HAP-1 (cell line): Measurements from ENCODE around the gene KLHL33.
A peak's percentile ranks its signal among the peaks of the same experiment; 100 is the strongest.

ENCODE experiments used
- DNase-seq, 2 experiments: peaks; one replicate each; pipeline ENCODE4 v3.0.0-alpha.2; 2016 to 2020; ENCODE audit warnings: low spot score in 2 of 2
- H3K27me3 ChIP-seq: fragments of 250-450 bp; sonication (Bioruptor Pico); 2 replicates; pipeline ENCODE4 v1.5.1; 2020; ENCODE audit warnings: low read depth, mild to moderate bottlenecking, moderate library complexity
- H3K36me3 ChIP-seq: fragments of 250-450 bp; sonication (Bioruptor Pico); replicated peaks from 2 replicates; pipeline ENCODE4 v1.5.1; 2020; ENCODE audit warnings: mild to moderate bottlenecking
- H3K4me1 ChIP-seq: fragments of 250-450 bp; sonication (Bioruptor Pico); 2 replicates; pipeline ENCODE4 v1.5.1; 2020; ENCODE audit warnings: mild to moderate bottlenecking
- H3K4me3 ChIP-seq: fragments of 250-450 bp; sonication (Bioruptor Pico); 2 replicates; pipeline ENCODE4 v1.5.1; 2020; ENCODE audit warnings: mild to moderate bottlenecking, moderate library complexity
- H3K9me3 ChIP-seq: fragments of 250-450 bp; sonication (Bioruptor Pico); 2 replicates; pipeline ENCODE4 v1.5.1; 2020; ENCODE audit warnings: mild to moderate bottlenecking, moderate library complexity
- in situ Hi-C: fragments of 300-500 bp; cut with MboI; formaldehyde crosslinking; loops from 3 replicates; pipeline ENCODE4 v1.14.3; 2020; ENCODE audit warnings: low sequenced_read_pairs, inconsistent platforms, mixed read lengths

The KLHL33 gene

DNA sequence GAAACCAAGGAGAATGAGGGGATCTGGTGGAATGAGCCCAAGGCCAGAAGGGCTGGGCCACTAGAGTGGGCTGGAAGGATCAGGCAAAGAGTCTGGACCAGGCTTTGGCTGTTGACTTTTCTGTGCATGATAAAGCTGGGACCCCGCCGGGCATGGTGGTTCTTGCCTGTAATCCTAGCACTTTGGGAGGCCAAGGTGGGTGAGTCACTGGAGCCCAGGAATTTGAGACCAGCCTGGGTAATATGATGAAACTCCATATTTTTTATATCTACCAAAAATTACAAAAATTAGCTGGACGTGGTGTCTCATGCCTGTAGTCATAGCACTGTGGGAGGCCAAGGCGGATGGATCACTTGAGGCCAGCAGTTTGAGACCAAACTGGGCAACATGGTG lies 393 bp upstream of the KLHL33 start:
- H3K27me3 ChIP-seq: no peaks in the 10 kb centered on the region
- no peaks in the 10 kb centered on the region for H3K4me1 ChIP-seq
- no peaks in the 10 kb centered on the region for H3K36me3 ChIP-seq
- H3K9me3 ChIP-seq: no peaks in the 10 kb centered on the region
- in situ Hi-C loops: no loop called here
- H3K4me3 ChIP-seq: no peak overlapping the region
- no peak for DNase-seq

DNA sequence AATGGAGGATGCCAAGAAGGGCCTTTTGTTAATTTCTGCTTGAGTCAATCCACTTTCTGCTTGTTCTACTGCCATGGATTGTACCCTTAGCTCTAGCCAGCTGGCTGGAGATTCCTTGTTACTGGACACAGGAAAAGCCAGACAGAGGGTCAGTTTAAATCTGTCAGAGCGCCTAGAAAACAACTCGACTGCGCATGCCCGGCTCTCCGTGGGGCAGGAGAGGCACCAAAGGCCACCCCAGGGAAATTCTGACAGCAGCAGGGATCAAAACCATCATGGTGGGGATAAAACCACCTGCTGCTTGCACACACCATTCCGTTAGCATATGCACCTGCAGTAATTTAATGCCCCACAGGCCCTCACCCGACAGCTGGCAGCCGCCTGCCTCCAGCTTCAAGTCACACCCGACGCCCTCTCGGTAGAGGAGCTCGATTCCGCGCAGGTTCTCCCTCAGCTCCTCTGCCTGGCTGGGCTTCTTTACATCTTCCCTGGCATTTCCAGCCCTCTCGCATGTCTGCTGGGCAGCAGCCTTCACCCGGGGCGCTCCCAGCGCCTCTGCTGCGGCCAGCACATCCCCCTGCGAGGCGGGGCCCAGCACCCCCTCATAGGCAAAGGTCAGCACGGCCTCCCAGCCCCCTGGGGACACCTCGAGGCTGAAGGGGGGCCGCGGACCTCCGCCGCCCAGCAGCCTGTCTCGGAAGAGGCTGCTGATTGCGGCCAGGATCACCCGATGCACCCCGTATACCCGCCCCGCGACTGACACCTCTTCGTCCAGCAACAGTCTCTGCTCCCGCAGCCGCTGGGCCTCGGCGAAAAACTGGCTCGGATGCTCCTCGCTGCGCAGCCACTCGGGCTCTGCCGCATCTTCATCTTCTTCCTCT lies 1.0 kb downstream of the KLHL33 start:
- no peak for DNase-seq
- no peak overlapping the region for H3K4me3 ChIP-seq
- H3K36me3 ChIP-seq: no peaks in the 10 kb centered on the region
- no peaks in the 10 kb centered on the region for H3K27me3 ChIP-seq
- H3K9me3 ChIP-seq: no peaks in the 10 kb centered on the region
- no peaks in the 10 kb centered on the region for H3K4me1 ChIP-seq
- in situ Hi-C loops: no loop called here

- H3K9me3 ChIP-seq: no peaks in the 10 kb centered on the region
- H3K4me1 ChIP-seq: no peaks in the 10 kb centered on the region
- H3K27me3 ChIP-seq: no peaks in the 10 kb centered on the region
- in situ Hi-C loops: no loop called here
- H3K4me3 ChIP-seq: no peak overlapping the region
- no peak for DNase-seq
- H3K36me3 ChIP-seq: no peaks in the 10 kb centered on the region
These were observed 5.9 kb downstream of the KLHL33 start for GRCh38 chr14:20429801-20430669.

DNA sequence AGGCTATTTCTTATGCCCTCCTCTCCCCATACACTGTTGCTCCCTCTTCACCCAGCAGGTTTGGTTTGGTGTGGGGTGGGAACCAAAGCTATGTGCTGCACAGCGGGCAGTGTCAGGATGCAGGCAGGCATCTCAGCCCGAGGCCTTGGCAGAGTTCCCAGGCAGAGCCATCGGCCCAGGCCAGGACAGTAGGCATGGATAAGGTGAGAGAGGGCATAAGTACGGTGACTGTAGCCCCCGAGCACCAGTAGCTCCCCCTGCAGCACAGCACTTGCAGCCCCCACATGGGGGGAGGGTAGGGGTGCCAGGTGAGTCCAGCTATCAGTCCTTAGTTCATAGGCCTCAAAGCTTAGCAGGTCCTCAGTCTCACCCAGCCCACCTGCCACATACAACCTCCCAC lies 7.2 kb downstream of the KLHL33 start:
- no peak for DNase-seq
- H3K9me3 ChIP-seq: no peaks in the 10 kb centered on the region
- H3K4me1 ChIP-seq: no peaks in the 10 kb centered on the region
- no peaks in the 10 kb centered on the region for H3K27me3 ChIP-seq
- in situ Hi-C loops: no loop called here
- H3K4me3 ChIP-seq: no peak overlapping the region
- H3K36me3 ChIP-seq: no peaks in the 10 kb centered on the region

DNA sequence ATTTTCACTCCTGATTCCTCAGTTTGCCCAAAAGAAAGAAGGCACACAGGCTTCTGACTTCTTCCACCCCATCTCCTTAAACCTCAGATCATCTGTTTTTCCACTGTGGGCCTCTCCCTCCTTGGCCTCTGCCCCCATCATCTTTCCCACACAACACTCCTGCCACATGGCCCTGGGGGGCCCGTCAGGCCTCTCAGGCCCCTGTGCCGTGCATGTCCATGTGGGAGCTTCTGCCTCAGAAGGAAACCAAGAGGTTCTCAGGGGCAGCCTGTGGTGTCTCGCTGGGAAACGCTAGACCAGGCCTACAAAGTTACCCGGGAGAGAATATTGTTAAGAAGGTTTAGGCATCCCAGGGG lies 8.0 kb downstream of the KLHL33 start:
- Histone ChIP-seq H3K9me3 (no peaks in the 10 kb centered on the region), H3K4me3 (no peak overlapping the region), H3K36me3 (no peaks in the 10 kb centered on the region), H3K4me1 (peaks cover 2% of the 10 kb centered on the region), H3K27me3 (no peaks in the 10 kb centered on the region)
- no peak for DNase-seq
- in situ Hi-C loops: no loop called here

- Histone ChIP-seq H3K4me3 (no peak overlapping the region), H3K9me3 (no peaks in the 10 kb centered on the region), H3K36me3 (no peaks in the 10 kb centered on the region), H3K4me1 (peaks cover 6% of the 10 kb centered on the region), H3K27me3 (no peaks in the 10 kb centered on the region)
- in situ Hi-C loops: no loop called here
- no peak for DNase-seq
These were observed 8.5 kb downstream of the KLHL33 start for GRCh38 chr14:20427231-20428009.

DNA sequence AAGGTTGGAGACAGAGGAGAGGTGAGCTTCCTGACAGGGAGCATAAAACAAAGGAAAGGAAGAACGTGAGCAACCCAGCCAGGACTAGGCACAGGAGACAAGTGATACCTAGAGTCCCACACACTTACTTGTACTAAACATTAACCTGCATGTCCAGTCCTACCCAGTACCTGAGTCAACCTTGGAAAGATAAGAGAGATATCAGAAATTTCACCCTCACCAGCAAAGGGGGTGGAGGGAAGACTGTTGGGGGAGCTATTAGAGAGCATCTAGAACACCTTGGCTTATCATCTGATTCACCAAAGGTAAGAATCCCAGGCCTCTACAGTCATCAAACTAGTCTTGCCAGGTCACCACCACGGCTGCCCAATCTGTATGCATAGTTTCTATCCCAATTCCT lies 11.1 kb downstream of the KLHL33 start:
- H3K4me3 ChIP-seq: no peak overlapping the region
- in situ Hi-C loops: no loop called here

GRCh38 chr14:20422886-20423285 lies 13.1 kb downstream of the KLHL33 start:
- Histone ChIP-seq H3K36me3 (no peaks in the 10 kb centered on the region), H3K27me3 (no peaks in the 10 kb centered on the region), H3K9me3 (no peaks in the 10 kb centered on the region), H3K4me3 (no peak overlapping the region), H3K4me1 (peaks cover 19% of the 10 kb centered on the region)
- in situ Hi-C loops: no loop called here
- DNase-seq: no peak

More for the DNA sequence above, 11.1 kb downstream of the KLHL33 start:
- Histone ChIP-seq H3K36me3 (no peaks in the 10 kb centered on the region), H3K27me3 (no peaks in the 10 kb centered on the region), H3K4me1 (peaks cover 19% of the 10 kb centered on the region), H3K9me3 (no peaks in the 10 kb centered on the region)
- DNase-seq: no peak

GRCh38 chr14:20421267-20421666 lies 14.7 kb downstream of the KLHL33 start:
- Histone ChIP-seq H3K27me3 (no peaks in the 10 kb centered on the region), H3K4me3 (no peak overlapping the region), H3K9me3 (no peaks in the 10 kb centered on the region), H3K4me1 (peaks cover 19% of the 10 kb centered on the region), H3K36me3 (no peaks in the 10 kb centered on the region)
- DNase-seq: peak in 1 of 2 experiments; percentile 31
- in situ Hi-C loops: no loop called here

DNA sequence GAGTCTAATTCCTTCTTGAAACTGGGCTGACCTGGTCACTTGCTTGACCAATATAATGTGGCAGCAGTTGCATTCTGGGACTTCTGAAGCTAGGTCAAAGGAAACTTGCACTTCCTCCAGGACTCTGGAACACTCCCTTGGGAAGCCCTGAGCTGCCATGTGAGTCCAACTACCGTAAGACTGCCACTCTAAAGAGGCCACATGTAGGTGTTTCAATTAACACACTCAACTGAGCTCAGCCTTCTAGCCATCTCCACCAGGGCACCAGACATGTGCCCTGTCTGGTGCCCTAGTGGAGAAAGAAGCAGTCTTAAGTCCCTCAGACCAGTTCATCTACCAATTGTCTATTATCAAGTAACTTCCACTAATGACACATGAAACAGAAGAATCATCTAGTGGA lies 16.5 kb downstream of the KLHL33 start:
- DNase-seq: no peak
- Histone ChIP-seq H3K4me3 (no peak overlapping the region), H3K27me3 (no peaks in the 10 kb centered on the region), H3K9me3 (no peaks in the 10 kb centered on the region), H3K4me1 (peaks cover 22% of the 10 kb centered on the region), H3K36me3 (no peaks in the 10 kb centered on the region)
- in situ Hi-C loops: loop anchor here (5.0 kb wide), 1 partner anchor 33 kb away; the partner anchor contains the start of gene OSGEP

DNA sequence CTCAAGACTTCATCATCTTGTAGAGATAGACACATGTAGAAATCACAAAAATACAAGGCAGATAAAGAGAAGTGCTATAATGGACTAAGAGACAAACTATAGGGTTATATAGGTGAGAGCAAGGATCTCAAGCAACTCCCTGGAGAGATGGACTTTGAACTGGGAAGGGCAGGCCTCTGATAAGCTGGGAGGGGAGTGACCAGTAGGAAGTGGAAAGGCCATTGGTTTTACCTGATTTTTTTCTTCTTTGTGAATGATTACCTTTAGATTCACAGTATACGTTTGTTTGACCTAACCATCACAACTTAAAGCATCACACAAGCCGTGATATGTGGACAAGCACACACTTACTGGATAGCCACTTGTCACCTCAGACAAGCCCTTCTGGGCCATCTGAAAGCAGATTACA lies 17.5 kb downstream of the KLHL33 start:
- DNase-seq: no peak
- peaks cover 27% of the 10 kb centered on the region for H3K4me1 ChIP-seq
- in situ Hi-C loops: loop anchor here (5.0 kb wide), 1 partner anchor 34 kb away; the partner anchor contains the start of gene OSGEP
- no peaks in the 10 kb centered on the region for H3K36me3 ChIP-seq
- no peaks in the 10 kb centered on the region for H3K27me3 ChIP-seq
- H3K9me3 ChIP-seq: no peaks in the 10 kb centered on the region
- H3K4me3 ChIP-seq: no peak overlapping the region

GRCh38 chr14:20417250-20418186 lies 18.4 kb downstream of the KLHL33 start:
- H3K9me3 ChIP-seq: no peaks in the 10 kb centered on the region
- no peak overlapping the region for H3K4me3 ChIP-seq
- H3K27me3 ChIP-seq: no peaks in the 10 kb centered on the region
- DNase-seq: no peak
- in situ Hi-C loops: loop anchor here (5.0 kb wide), 1 partner anchor 35 kb away; the partner anchor contains the start of gene OSGEP
- peaks cover 21% of the 10 kb centered on the region for H3K4me1 ChIP-seq
- no peaks in the 10 kb centered on the region for H3K36me3 ChIP-seq
